Measurements from ENCODE around the gene GABRG3.

GABRG3 gene

GRCh38 chr15:27254055-27254454 lies 283.1 kb downstream of the GABRG3 start:
- DNase-seq = no peak

GRCh38 chr15:27254801-27255200 lies 283.8 kb downstream of the GABRG3 start:
- DNase-seq = no peak

GRCh38 chr15:27256446-27256845 lies 285.5 kb downstream of the GABRG3 start:
- no peak for DNase-seq

- no peak for DNase-seq
Measured at GRCh38 chr15:27258287-27258686, 287.3 kb downstream of the GABRG3 start.

GRCh38 chr15:27260523-27260922 lies 289.5 kb downstream of the GABRG3 start:
- DNase-seq = no peak

GRCh38 chr15:27268923-27269322 lies 297.9 kb downstream of the GABRG3 start:
- no peak for DNase-seq

- no peak for DNase-seq
Measured at GRCh38 chr15:27271258-27271657, 300.3 kb downstream of the GABRG3 start.

GRCh38 chr15:27272427-27272826 lies 301.4 kb downstream of the GABRG3 start:
- DNase-seq = no peak

- no peak for DNase-seq
Measured at GRCh38 chr15:27273506-27273905, 302.5 kb downstream of the GABRG3 start.

GRCh38 chr15:27278761-27279160 lies 307.8 kb downstream of the GABRG3 start:
- DNase-seq = no peak

- no peak for DNase-seq
Measured at GRCh38 chr15:27292641-27293040, 321.7 kb downstream of the GABRG3 start.

GRCh38 chr15:27293607-27294006 lies 322.6 kb downstream of the GABRG3 start:
- no peak for DNase-seq

GRCh38 chr15:27317736-27318135 lies 346.8 kb downstream of the GABRG3 start:
- DNase-seq = no peak

GRCh38 chr15:27323801-27324200 lies 352.8 kb downstream of the GABRG3 start:
- no peak for DNase-seq

GRCh38 chr15:27324886-27325615 lies 354.1 kb downstream of the GABRG3 start:
- no peak for DNase-seq

GRCh38 chr15:27327467-27328025 lies 356.6 kb downstream of the GABRG3 start:
- DNase-seq = no peak

- no peak for DNase-seq
Measured at GRCh38 chr15:27328186-27328585, 357.2 kb downstream of the GABRG3 start.

- DNase-seq = no peak
Measured at GRCh38 chr15:27328608-27329007, 357.6 kb downstream of the GABRG3 start.

GRCh38 chr15:27330326-27330725 lies 359.3 kb downstream of the GABRG3 start:
- no peak for DNase-seq

GRCh38 chr15:27336676-27337075 lies 365.7 kb downstream of the GABRG3 start:
- DNase-seq = no peak

- DNase-seq = no peak
Measured at GRCh38 chr15:27339138-27339537, 368.2 kb downstream of the GABRG3 start.

- DNase-seq = no peak
Measured at GRCh38 chr15:27341780-27342343, 370.9 kb downstream of the GABRG3 start.

- DNase-seq = no peak
Measured at GRCh38 chr15:27342991-27343390, 372.0 kb downstream of the GABRG3 start.

- no peak for DNase-seq
Measured at GRCh38 chr15:27352136-27352535, 381.2 kb downstream of the GABRG3 start.

- DNase-seq = no peak
Measured at GRCh38 chr15:27353856-27354255, 382.9 kb downstream of the GABRG3 start.

Data from NCI-H226 (cell line).